HG03571 (cell line): ENCODE results near the gene KRT33B.

Source experiments
- ATAC-seq: cut with Tn5 transposase; IDR thresholded peaks from one replicate; pipeline ENCODE4 v1.9.1; 2021; ENCODE audit not compliant: unreplicated experiment

KRT33B gene

DNA sequence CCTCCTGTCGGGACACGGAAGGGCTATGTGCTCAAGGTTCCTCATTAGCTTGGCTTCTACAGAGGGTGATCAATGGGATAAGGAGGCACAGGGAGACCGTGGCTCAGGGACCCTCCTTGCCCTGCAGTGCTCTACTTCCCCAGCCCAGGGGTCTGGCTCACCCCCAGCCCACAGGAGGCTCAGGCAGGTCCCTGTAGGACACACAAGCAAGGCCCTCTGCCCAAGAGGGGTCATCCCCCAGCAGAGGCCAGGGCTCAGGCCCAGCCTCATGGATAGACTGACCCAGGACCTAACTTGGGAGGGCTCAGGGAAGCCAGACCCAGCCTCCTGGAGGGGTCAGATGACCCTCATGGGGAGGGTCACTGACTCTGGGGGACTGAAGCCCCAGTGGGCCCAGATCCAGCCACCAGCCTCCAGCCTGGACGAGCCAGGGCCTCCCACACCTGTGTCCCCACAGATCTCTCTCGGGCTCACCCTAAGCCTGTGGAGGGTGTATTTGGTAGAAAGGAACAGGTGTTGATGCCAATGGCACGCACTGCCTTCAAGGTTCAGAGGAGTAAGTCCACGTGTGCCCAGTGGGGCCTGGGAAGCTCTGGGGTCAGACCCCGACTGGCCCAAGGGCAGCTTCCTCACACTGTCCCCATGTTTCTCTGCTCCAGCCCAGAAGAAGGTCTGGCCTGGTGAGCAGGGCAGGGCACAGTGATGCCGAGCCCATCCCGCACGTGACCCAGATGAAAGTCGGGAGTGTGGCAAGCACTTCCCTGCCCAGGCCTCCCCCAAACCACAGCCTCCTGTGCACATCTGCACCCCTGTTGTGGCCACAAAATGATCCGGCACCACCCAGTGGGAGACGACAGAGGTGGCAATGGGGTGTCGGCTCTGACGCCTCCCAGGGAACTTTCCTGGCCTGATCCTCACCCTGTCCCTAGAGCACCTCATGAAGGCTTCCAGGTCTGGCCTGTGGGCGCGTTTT lies 43.2 kb downstream of the KRT33B start:
- ATAC-seq: no peak

DNA sequence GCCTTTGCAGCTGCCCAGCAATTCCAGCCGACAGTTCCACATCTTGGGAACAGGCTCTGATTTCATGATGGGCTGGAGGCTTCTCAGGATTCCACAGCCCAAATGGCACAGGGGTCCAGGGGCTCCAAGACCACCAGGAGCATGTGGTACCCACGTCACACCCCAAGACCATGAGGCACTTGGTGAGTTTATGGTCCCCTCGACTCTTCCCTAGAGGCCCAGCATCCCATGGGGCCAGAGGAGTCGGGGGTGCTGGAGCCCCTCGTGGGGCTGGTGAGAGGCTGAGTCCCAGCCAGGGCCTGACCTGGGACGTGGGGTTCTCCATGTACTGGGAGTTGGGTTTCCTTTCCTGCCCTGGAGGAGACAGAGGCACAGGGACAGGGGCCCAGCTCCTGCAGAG lies 44.0 kb downstream of the KRT33B start:
- ATAC-seq: no peak

DNA sequence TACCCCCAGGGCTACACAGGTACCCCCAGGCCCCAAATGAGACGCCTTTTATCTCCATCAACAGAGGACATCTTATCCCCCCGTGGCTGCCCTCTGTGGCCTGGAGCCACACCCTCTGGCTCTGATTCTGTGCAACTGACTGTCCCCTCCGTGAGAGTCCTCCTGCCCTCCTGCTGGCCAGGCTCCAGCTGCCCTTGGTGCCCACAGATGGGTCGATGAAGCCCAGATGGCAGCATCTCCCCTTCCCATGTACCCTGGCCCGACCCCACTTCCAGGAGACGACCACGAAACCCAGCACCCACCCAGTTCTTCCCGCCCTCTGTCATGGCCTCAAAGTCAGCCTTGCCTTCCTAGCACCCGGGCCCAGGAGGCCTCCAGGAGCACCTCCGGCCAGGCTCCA lies 44.5 kb downstream of the KRT33B start:
- ATAC-seq: no peak

DNA sequence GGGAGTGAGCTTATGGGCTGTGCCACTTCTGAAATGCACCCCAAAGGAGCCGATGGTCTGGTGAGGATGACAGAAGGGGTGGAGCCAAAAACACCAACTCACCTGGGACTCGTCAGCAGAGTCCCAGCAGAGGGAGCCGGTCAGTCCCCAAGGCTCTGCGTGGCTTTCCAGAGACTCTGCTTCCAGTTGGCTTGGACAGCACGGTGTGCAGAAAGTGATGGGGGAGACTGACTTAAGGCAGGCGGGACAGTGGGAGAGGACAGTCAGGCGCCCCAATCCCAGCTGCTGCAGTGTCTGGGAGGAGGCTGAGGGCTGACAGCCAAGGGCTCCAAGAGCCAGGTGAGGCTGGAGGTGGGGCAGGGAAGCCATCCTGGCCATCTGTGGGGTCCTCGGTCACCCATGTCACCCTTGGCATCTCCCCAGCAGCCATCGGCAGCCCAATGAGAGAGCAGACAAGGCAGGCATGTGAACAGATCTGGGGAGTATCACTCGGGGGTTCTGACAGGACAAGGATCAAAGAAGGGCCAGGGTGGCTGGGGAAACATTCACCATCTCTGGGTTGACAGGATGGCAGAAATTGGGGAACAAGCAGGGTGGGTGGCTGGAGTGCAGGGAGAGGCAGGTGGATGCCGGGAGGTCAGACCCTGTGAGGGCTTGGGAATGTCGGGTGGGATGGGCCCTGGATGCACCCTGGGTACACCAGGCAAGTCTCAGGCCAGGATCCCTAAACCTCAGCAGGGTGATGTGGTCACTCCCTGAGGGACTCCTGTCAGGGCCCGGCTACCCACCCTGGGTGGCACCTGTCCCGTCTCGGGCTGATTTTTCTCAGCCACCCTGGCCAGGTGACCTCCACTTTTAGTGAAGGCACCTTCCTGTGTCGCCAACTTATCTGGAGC lies 45.2 kb downstream of the KRT33B start:
- ATAC-seq: no peak

DNA sequence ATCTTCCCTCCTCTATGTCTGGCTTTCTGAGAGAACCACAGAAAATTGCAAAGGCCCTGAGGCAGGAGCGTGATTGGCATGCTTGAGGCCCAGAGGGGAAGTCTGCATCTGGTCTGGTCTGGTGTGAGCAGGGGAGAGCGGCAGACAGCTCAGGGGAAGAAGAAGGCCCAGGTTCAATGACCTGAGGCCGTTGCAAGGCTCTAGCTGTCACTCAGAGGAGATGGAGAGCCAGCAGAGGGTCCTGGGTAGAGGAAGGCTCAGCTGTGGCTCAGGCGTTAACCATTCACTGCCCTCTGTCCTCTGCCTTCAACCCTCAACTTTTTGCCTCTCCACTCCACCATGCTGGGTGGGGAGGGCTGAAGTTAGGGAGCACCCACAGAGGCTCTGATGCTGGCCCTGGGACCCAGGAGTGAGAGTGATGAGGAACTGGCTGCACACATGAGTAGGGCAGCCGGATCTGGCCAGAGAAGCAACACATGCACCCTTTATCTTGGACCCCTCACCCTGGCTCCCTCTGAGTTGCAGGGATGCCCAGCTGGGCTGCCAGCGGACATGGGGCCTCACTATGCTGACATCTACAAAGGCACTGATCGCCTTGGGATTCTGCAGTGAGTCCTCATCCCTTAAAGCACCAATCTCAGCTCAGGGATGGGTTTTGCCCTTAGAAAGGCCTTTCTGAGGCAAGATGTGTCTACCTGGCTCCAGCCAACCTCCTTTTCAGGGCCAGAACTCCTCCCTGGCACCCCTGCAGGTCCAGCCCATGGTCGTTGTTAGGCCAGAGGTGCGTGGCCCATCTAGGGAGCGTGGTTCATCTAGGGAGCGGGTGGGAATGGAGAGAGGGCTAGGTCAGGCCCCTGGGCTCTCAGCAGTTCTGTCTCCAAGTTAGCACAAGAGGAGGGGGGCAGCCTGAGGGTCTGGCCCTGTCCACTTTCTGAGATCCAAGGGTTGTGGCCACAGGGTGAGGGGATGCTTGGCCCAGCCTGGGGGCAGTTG lies 46.4 kb downstream of the KRT33B start:
- ATAC-seq: no peak

DNA sequence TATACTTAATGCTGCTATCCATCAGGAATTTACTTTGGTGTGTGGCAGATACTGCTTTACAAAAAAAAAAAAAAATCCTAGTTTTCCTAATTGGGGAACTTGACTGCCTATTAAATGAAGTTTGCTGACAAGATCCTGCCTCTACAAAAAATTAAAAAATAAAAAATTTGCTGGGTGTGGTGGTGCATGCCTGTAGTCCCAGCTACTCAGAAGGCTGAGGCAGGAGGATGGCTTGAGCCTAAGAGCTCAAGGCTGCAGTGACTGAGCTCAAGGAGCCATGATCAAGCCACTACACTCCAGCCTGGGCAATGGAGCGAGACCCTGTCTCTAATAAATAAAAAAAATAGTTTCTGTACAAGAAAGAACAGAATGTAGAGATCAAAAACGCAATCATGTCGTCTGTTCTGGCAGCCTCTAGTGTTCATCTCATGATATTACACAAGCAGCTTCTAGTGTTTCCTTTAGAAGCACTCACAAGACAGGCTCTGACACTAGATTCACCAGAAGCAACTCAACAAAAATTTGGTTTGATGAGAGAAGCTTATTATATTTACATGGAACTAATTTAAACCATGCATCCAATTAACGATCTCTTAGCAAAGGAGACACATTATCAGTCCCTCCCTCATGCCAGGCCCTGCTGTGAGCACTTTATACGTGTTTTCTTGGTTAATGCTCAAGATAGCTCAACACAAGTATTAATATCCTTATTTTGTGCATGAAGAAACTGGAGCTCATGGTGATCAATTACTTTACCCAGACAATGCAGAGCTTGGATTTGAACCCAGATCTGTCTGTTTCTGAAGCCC lies 47.3 kb downstream of the KRT33B start:
- no peak for ATAC-seq

DNA sequence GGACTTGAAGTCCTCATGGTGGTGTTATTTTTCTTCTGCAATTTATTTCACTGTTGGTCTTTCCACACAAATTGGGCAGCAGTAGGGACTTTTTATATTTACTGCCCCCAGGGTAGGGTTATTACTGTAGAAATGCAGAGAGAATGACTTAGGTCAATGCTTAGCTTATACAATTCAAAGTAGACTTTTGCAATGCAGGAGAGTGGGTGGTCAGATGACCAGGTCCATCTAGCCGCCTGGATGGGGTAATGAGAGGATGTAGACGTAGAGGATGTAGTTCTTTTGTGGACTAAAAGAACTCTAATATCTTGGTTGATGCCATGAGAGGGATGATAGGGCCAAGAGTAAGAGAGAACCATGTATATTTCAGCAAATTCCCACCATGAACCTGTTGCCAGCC lies 51.4 kb downstream of the KRT33B start:
- ATAC-seq: no peak

DNA sequence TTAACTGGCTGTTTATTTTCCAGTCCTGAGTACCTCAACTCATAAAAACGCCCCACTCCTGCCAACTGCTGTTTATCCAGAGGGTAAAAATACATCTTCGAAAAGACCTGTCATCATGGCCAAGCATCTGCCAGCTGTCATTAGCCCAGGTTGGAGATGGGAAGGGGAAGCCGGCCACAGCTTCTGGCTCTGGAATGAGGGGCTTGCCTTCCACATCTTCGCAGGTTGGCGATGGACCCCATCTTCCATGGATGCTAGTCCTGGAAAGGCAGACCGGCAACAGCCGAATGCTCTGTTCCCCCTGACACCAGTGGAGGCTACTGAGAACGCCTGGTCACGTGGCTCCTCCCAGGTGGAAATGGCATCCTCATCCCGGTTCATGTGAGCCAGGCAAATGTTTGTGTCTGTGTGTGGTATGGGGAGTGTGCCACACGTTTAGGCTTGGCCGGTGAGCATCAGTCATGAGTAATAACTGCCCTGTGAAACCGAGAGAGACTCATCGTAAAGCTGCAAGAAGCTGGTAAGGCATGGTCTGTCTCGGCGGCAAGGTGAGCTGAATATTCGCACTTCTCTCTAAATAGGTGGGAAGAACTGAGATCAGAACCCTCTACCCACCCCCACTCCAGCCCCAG lies 53.7 kb downstream of the KRT33B start:
- no peak for ATAC-seq

DNA sequence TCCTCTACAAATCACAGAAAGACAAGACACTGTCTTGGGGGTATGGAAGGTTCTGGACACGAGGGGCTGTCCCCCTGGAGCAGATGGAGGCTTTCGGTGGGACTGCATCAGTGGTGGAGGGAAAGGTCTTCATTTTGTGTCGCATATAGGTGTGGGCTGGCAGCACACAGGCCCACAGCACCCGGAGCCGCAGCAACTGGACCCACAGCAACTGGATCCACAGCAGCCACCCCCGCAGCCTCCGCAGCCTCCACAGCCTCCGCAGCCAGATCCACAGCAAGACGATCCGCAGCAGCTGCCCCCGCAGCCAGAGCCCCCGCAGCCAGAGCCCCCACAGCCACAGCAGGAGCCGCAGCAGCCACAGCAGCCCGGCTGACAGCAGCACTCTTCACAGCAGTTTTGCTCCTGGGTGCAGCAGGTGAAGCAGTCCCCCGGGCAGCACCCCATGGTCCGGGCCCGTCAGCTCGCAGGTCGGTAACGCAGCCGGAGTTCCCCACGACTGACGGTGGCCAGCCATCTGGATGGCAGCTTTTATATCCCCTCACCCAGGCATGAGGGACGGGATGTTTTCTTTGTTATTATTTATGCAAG lies 54.3 kb downstream of the KRT33B start, which contains the start of gene KRTAP17-1:
KRTAP17-1 (minus strand) TSS at position 507 of the 591 bp plus-strand sequence; CDS start at position 447, 60 bp downstream.
- ATAC-seq: no peak
